HEK293 (cell line): Measurements from ENCODE around the gene TSPEAR.

Experiments
- CTCF ChIA-PET: fragments of 350-600 bp; formaldehyde crosslinking; extraction: SDS; loops from one replicate; lab custom pipeline; 2021; ENCODE audit warnings: antibody characterized with exemption; lab: Yijun Ruan, JAX
- POLR2A ChIA-PET: fragments of 300-600 bp; formaldehyde crosslinking; extraction: SDS; loops from one replicate; lab custom pipeline; 2020; ENCODE audit warnings: antibody characterized with exemption, inconsistent platforms; lab: Yijun Ruan, JAX
- H3K27ac ChIP-seq: fragments of 200-500 bp; sonication (Bioruptor generic); 2 replicates; pipeline ENCODE4 v1.5.1; 2014; ENCODE audit warnings: low read depth, low read length, control low read depth, inconsistent platforms; ENCODE audit errors: extremely low read depth
- H3K36me3 ChIP-seq, 2 experiments: fragments of 200-500 bp in 1 of 2; sonication (Bioruptor generic) in 1 of 2; 1 replicate in 1 of 2; 2 replicates in 1 of 2; pipeline ENCODE4 v1.5.1; 2014 to 2017; ENCODE audit warnings: inconsistent platforms in 2 of 2, low read length in 2 of 2; ENCODE audit not compliant: control insufficient read depth in 2 of 2, insufficient read depth in 1 of 2
- H3K4me1 ChIP-seq: fragments of 200-500 bp; sonication (Bioruptor generic); 2 replicates; pipeline ENCODE4 v1.5.1; 2014; ENCODE audit warnings: mild to moderate bottlenecking, low read length, inconsistent platforms; ENCODE audit not compliant: control insufficient read depth, insufficient read depth
- H3K4me3 ChIP-seq: 2 replicates; pipeline ENCODE4 v1.5.1; 2011; ENCODE audit warnings: low read depth, mild to moderate bottlenecking, control low read depth, low read length, moderate library complexity
- H3K9me3 ChIP-seq: fragments of 200-500 bp; sonication (Bioruptor generic); 2 replicates; pipeline ENCODE4 v1.5.1; 2014; ENCODE audit warnings: low read depth, low read length, inconsistent platforms; ENCODE audit not compliant: control insufficient read depth, insufficient read depth
- KLF10 ChIP-seq: fragments of 450-650 bp; IDR thresholded peaks from 2 replicates; pipeline ENCODE4 v1.5.1; 2018; ENCODE audit warnings: missing biosample characterization, mild to moderate bottlenecking, missing genetic modification characterization
- PRDM10 ChIP-seq: fragments of 450-650 bp; formaldehyde crosslinking; IDR thresholded peaks from 2 replicates; pipeline ENCODE4 v1.5.1; 2016; ENCODE audit warnings: missing biosample characterization, missing genetic modification characterization
- SP3 ChIP-seq: fragments of 450-650 bp; formaldehyde crosslinking; IDR thresholded peaks from 2 replicates; pipeline ENCODE4 v1.5.1; 2016; ENCODE audit warnings: missing biosample characterization, missing genetic modification characterization
- ZBTB20 ChIP-seq: fragments of 450-650 bp; formaldehyde crosslinking; IDR thresholded peaks from 2 replicates; pipeline ENCODE4 v1.5.1; 2016; ENCODE audit warnings: missing biosample characterization, missing genetic modification characterization
- ZNF121 ChIP-seq: fragments of 450-650 bp; formaldehyde crosslinking; IDR thresholded peaks from 2 replicates; pipeline ENCODE4 v1.5.1; 2016; ENCODE audit warnings: missing biosample characterization, missing genetic modification characterization
- ZNF157 ChIP-seq: fragments of 450-650 bp; formaldehyde crosslinking; IDR thresholded peaks from 2 replicates; pipeline ENCODE4 v1.5.1; 2016; ENCODE audit warnings: missing biosample characterization, missing genetic modification characterization
- ZNF184 ChIP-seq: fragments of 450-650 bp; IDR thresholded peaks from 2 replicates; pipeline ENCODE4 v1.5.1; 2018; ENCODE audit warnings: missing biosample characterization, mild to moderate bottlenecking, missing genetic modification characterization
- ZNF37A ChIP-seq: fragments of 450-650 bp; IDR thresholded peaks from 2 replicates; pipeline ENCODE4 v1.5.1; 2018; ENCODE audit warnings: missing biosample characterization, missing genetic modification characterization
- ZNF391 ChIP-seq: fragments of 450-650 bp; formaldehyde crosslinking; IDR thresholded peaks from 2 replicates; pipeline ENCODE4 v1.5.1; 2016; ENCODE audit warnings: low read depth, missing biosample characterization, missing genetic modification characterization, borderline replicate concordance
- ZNF433 ChIP-seq: fragments of 450-650 bp; formaldehyde crosslinking; IDR thresholded peaks from 2 replicates; pipeline ENCODE4 v1.5.1; 2016; ENCODE audit warnings: missing biosample characterization, missing genetic modification characterization, low read depth
- ZNF449 ChIP-seq: fragments of 450-650 bp; formaldehyde crosslinking; IDR thresholded peaks from 2 replicates; pipeline ENCODE4 v1.5.1; 2017; ENCODE audit warnings: missing biosample characterization, mild to moderate bottlenecking, missing genetic modification characterization, moderate library complexity
- ZNF501 ChIP-seq: fragments of 450-650 bp; formaldehyde crosslinking; IDR thresholded peaks from 2 replicates; pipeline ENCODE4 v1.5.1; 2016; ENCODE audit warnings: missing biosample characterization, missing genetic modification characterization
- ZNF529 ChIP-seq: fragments of 450-650 bp; formaldehyde crosslinking; IDR thresholded peaks from 2 replicates; pipeline ENCODE4 v1.5.1; 2017; ENCODE audit warnings: missing genetic modification characterization, missing biosample characterization; ENCODE audit not compliant: insufficient replicate concordance
- ZNF585B ChIP-seq: fragments of 450-650 bp; formaldehyde crosslinking; IDR thresholded peaks from 2 replicates; pipeline ENCODE4 v1.5.1; 2016; ENCODE audit warnings: missing biosample characterization, missing genetic modification characterization
- ZNF600 ChIP-seq: fragments of 450-650 bp; formaldehyde crosslinking; IDR thresholded peaks from 2 replicates; pipeline ENCODE4 v1.5.1; 2016; ENCODE audit warnings: missing biosample characterization, missing genetic modification characterization
- ZNF623 ChIP-seq: fragments of 450-650 bp; formaldehyde crosslinking; IDR thresholded peaks from 2 replicates; pipeline ENCODE4 v1.5.1; 2016; ENCODE audit warnings: missing biosample characterization, missing genetic modification characterization
- ZNF664 ChIP-seq: fragments of 450-650 bp; formaldehyde crosslinking; IDR thresholded peaks from 2 replicates; pipeline ENCODE4 v1.5.1; 2016; ENCODE audit warnings: missing biosample characterization, missing genetic modification characterization
- ZNF704 ChIP-seq: fragments of 450-650 bp; formaldehyde crosslinking; IDR thresholded peaks from 2 replicates; pipeline ENCODE4 v1.5.1; 2016; ENCODE audit warnings: missing biosample characterization, missing genetic modification characterization
- ZNF785 ChIP-seq: fragments of 450-650 bp; formaldehyde crosslinking; IDR thresholded peaks from 2 replicates; pipeline ENCODE4 v1.5.1; 2016; ENCODE audit warnings: missing biosample characterization, missing genetic modification characterization
- TF ChIP-seq, protein P1 (sequence below): fragments of 450-650 bp; formaldehyde crosslinking; IDR thresholded peaks from 2 replicates; pipeline ENCODE4 v1.5.1; 2016; ENCODE audit warnings: missing biosample characterization, missing genetic modification characterization
- TF ChIP-seq, protein P2 (sequence below): fragments of 450-650 bp; formaldehyde crosslinking; IDR thresholded peaks from 2 replicates; pipeline ENCODE4 v1.5.1; 2016; ENCODE audit warnings: missing biosample characterization, missing genetic modification characterization
- TF ChIP-seq, protein P3 (sequence below): fragments of 450-650 bp; formaldehyde crosslinking; IDR thresholded peaks from 2 replicates; pipeline ENCODE4 v1.5.1; 2016; ENCODE audit warnings: missing biosample characterization, missing genetic modification characterization

TSPEAR gene

GRCh38 chr21:44734026-44734745 is 22.8 kb upstream of the TSPEAR start (continued):
- no peak for TF ChIP-seq ZNF704
- no peak for TF ChIP-seq ZNF623 (tag by site-specific recombination)
- no peak for TF ChIP-seq SP3 (tag by site-specific recombination)
- TF ChIP-seq ZNF433 (tag by site-specific recombination), result no peak
- TF ChIP-seq ZNF664 (tag by site-specific recombination), result no peak
- no peak for TF ChIP-seq ZNF785 (tag by site-specific recombination)
- no peak for TF ChIP-seq PRDM10
- no peak for TF ChIP-seq KLF10 (tag by site-specific recombination)

GRCh38 chr21:44732956-44733355 is 21.6 kb upstream of the TSPEAR start:
- ChIA-PET CTCF (no interaction called here), POLR2A (no interaction called here)
- no peaks in the 10 kb centered on the region for H3K9me3 ChIP-seq
- no peak overlapping the region for H3K27ac ChIP-seq
- no peaks in the 10 kb centered on the region for H3K4me1 ChIP-seq
- no peaks in the 10 kb centered on the region for H3K36me3 ChIP-seq
- H3K4me3 ChIP-seq, result no peak overlapping the region
- TF ChIP-seq ZBTB20 (tag by site-specific recombination) (no peak), ZNF37A (no peak), ZNF449 (tag by site-specific recombination) (no peak), ZNF529 (tag by site-specific recombination) (no peak), ZNF157 (tag by site-specific recombination) (no peak), ZNF391 (tag by site-specific recombination) (no peak)

GRCh38 chr21:44732263-44732662 is 20.9 kb upstream of the TSPEAR start:
- ChIA-PET CTCF (no interaction called here), POLR2A (no interaction called here)
- H3K4me1 ChIP-seq, result no peaks in the 10 kb centered on the region
- no peak overlapping the region for H3K27ac ChIP-seq
- no peaks in the 10 kb centered on the region for H3K36me3 ChIP-seq
- H3K9me3 ChIP-seq, result no peaks in the 10 kb centered on the region
- H3K4me3 ChIP-seq, result no peak overlapping the region
- no peak for TF ChIP-seq ZNF184
- no peak for TF ChIP-seq ZNF433 (tag by site-specific recombination)
- TF ChIP-seq ZNF600 (tag by site-specific recombination), result no peak
- no peak for TF ChIP-seq ZNF501 (tag by site-specific recombination)
- TF ChIP-seq ZNF121, result no peak
- TF ChIP-seq, protein P1, sequence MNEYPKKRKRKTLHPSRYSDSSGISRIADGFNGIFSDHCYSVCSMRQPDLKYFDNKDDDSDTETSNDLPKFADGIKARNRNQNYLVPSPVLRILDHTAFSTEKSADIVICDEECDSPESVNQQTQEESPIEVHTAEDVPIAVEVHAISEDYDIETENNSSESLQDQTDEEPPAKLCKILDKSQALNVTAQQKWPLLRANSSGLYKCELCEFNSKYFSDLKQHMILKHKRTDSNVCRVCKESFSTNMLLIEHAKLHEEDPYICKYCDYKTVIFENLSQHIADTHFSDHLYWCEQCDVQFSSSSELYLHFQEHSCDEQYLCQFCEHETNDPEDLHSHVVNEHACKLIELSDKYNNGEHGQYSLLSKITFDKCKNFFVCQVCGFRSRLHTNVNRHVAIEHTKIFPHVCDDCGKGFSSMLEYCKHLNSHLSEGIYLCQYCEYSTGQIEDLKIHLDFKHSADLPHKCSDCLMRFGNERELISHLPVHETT, result no peak
- TF ChIP-seq, protein P2, sequence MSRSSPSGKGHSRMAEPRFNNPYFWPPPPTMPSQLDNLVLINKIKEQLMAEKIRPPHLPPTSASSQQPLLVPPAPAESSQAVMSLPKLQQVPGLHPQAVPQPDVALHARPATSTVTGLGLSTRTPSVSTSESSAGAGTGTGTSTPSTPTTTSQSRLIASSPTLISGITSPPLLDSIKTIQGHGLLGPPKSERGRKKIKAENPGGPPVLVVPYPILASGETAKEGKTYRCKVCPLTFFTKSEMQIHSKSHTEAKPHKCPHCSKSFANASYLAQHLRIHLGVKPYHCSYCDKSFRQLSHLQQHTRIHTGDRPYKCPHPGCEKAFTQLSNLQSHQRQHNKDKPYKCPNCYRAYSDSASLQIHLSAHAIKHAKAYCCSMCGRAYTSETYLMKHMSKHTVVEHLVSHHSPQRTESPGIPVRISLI (tag by site-specific recombination), result no peak
- TF ChIP-seq, protein P3, sequence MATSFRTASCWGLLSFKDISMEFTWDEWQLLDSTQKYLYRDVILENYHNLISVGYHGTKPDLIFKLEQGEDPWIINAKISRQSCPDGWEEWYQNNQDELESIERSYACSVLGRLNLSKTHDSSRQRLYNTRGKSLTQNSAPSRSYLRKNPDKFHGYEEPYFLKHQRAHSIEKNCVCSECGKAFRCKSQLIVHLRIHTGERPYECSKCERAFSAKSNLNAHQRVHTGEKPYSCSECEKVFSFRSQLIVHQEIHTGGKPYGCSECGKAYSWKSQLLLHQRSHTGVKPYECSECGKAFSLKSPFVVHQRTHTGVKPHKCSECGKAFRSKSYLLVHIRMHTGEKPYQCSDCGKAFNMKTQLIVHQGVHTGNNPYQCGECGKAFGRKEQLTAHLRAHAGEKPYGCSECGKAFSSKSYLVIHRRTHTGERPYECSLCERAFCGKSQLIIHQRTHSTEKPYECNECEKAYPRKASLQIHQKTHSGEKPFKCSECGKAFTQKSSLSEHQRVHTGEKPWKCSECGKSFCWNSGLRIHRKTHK, result no peak
- no peak for TF ChIP-seq ZNF585B (tag by site-specific recombination)
